Measurements from ENCODE around the gene CHKB. TPM values are rescaled to one million over a fixed set of nuclear protein-coding genes. Genes with fewer than 3 reads are reported as not detected.
A peak's percentile ranks its signal among the peaks of the same experiment; 100 is the strongest.

The CHKB gene
- total and polyA plus RNA-seq, 4 donors: 59.4 to 142 (median 74.9) TPM

DNA sequence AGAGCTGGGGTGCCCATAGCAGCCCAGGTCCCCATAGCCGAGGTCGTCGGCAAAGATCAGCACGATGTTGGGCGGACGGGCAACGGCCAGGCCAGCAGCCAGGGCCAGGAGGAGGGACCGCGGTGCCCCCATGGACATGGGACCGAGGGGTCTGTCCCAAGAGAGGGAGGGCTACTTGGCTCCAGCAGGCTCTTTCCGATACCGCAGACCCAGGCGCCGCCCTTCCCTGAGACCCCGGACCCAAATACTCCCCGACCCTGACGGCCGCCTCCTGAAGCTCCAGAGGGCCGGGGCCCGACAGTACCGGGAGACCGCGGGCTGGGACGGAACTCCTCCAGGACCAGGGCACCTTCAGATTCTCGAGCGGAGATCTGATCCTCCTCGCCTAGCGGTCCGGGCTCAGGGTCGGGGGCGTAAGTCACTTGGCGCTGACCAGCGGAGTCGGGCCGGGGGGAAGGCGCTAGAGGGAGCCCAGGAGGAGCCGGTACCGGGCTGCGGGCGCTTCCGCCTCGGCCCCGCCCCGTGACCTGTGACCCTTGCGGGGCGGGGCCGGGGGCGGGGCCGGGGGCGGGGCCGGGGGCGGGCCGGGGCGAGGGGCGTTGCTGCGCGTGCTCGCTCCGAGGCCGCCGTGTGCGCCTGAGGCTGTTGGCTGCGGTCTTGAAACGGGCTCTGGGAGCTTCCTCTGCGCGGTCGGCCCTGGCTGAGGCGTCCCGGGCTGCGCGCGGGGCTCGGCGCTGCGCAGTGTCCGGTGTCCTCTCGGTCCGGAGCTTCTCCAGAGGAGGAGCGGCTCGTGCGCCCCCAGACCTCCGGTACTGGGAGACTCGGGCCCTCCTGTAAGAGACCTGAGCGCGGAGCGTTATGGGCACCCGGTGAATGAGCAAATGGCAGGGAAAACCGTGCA, 45.2 kb upstream of the CHKB start, which contains the start of gene ARSA:
Gene ARSA, minus strand, starts transcription at position 511 of the 901 bp plus-strand sequence. Its CDS starts 373 bp downstream, at position 138.
- Histone ChIP-seq H3K9me3 (ENCODE audit: control insufficient read depth in 4 of 4, insufficient read depth in 3 of 4, low read length in 3 of 4) (no peaks in the 10 kb centered on the region), H3K4me1 (ENCODE audit: control insufficient read depth in 5 of 5, insufficient read depth in 5 of 5, low read length in 5 of 5) (peaks cover 0 to 13% (median 7%) of the 10 kb centered on the region in 5 donors), H3K4me3 (peak within 1 kb of the TSS; percentile 74), H3K9ac (ENCODE audit: insufficient read depth in 1 of 2, low read length in 2 of 2) (peak within 1 kb of the TSS; percentile 82 to 88), H3K27ac (ENCODE audit: low read depth in 1 of 2, low read length in 1 of 2) (peak within 1 kb of the TSS; percentile 86 to 90), H3K27me3 (ENCODE audit: control insufficient read depth in 3 of 3, insufficient read depth in 3 of 3, low read length in 2 of 3) (no peaks in the 10 kb centered on the region), H3K36me3 (ENCODE audit: control insufficient read depth in 4 of 4, insufficient read depth in 4 of 4, low read length in 4 of 4) (peaks cover 0 to 18% (median 0%) of the 10 kb centered on the region in 4 donors)
- TF ChIP-seq, protein P1, sequence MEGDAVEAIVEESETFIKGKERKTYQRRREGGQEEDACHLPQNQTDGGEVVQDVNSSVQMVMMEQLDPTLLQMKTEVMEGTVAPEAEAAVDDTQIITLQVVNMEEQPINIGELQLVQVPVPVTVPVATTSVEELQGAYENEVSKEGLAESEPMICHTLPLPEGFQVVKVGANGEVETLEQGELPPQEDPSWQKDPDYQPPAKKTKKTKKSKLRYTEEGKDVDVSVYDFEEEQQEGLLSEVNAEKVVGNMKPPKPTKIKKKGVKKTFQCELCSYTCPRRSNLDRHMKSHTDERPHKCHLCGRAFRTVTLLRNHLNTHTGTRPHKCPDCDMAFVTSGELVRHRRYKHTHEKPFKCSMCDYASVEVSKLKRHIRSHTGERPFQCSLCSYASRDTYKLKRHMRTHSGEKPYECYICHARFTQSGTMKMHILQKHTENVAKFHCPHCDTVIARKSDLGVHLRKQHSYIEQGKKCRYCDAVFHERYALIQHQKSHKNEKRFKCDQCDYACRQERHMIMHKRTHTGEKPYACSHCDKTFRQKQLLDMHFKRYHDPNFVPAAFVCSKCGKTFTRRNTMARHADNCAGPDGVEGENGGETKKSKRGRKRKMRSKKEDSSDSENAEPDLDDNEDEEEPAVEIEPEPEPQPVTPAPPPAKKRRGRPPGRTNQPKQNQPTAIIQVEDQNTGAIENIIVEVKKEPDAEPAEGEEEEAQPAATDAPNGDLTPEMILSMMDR (IDR thresholded peaks at IDR 0.05; ENCODE audit: control extremely low read depth, extremely low read depth): peak; percentile 32
- peak; percentile 92 for ATAC-seq (ENCODE audit: insufficient read depth, low FRiP score)
- peak; percentile 85 to 92 (median 88) for DNase-seq
- WGBS, 2 donors: 2 to 9% methylated on average over 54 to 88 of the region's 88 CpGs

DNA sequence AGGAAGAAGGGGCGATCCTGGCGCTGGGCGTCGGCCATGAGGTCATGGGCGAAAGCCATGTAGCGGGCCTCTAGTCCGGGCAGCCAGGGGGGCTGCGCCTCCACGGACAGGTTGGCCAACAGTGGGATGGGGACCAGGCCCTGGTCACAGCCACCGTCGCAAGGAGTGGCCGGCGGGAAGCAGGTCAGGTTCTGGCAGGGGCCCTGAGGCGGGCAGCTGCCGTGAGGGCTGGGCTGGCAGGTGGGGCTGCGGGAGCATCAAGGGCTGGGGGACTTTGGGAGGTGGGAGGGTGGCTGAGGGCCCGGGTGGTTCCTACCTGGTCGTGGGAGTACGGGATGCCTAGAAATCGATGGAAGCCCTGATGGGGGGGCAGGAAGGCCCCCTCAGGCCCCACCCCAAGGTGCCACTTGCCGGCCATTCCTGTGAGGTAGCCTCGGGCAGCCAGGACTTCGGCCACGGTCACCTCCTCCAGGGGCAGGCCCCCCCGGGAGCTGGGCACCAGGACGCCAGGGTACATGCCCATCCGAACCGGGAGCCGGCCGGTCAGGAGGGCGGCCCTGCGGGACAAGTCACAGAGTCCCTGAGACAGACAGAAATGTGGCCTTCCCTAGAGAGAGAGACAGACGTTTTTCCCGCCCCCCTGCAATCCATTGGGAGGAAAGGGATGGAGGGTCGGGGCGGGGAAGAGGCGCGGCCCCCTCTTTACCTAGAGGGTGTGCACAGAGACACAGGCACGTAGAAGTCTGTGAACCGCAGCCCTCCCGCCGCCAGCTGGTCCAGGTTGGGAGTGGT, 44.4 kb upstream of the CHKB start:
- DNase-seq: no peak
- no peak for ATAC-seq (ENCODE audit: insufficient read depth, low FRiP score)
- WGBS, 2 donors: 81 to 84% methylated on average over 41 to 42 of the region's 42 CpGs
- Histone ChIP-seq H3K36me3 (ENCODE audit: control insufficient read depth in 4 of 4, insufficient read depth in 4 of 4, low read length in 4 of 4) (peaks cover 0 to 18% (median 0%) of the 10 kb centered on the region in 4 donors), H3K4me3 (peak overlapping the region; percentile 69), H3K27me3 (ENCODE audit: control insufficient read depth in 3 of 3, insufficient read depth in 3 of 3, low read length in 2 of 3) (peaks cover 0 to under 1% (median 0%) of the 10 kb centered on the region in 3 donors), H3K27ac (ENCODE audit: low read depth in 1 of 2, low read length in 1 of 2) (peak overlapping the region; percentile 78 to 90), H3K4me1 (ENCODE audit: control insufficient read depth in 5 of 5, insufficient read depth in 5 of 5, low read length in 5 of 5) (peaks cover 0 to 16% (median 7%) of the 10 kb centered on the region in 5 donors), H3K9me3 (ENCODE audit: control insufficient read depth in 4 of 4, insufficient read depth in 3 of 4, low read length in 3 of 4) (no peaks in the 10 kb centered on the region), H3K9ac (ENCODE audit: insufficient read depth in 1 of 2, low read length in 2 of 2) (no peak overlapping the region)
- TF ChIP-seq, protein P1 (IDR thresholded peaks at IDR 0.05; ENCODE audit: control extremely low read depth, extremely low read depth): no peak

DNA sequence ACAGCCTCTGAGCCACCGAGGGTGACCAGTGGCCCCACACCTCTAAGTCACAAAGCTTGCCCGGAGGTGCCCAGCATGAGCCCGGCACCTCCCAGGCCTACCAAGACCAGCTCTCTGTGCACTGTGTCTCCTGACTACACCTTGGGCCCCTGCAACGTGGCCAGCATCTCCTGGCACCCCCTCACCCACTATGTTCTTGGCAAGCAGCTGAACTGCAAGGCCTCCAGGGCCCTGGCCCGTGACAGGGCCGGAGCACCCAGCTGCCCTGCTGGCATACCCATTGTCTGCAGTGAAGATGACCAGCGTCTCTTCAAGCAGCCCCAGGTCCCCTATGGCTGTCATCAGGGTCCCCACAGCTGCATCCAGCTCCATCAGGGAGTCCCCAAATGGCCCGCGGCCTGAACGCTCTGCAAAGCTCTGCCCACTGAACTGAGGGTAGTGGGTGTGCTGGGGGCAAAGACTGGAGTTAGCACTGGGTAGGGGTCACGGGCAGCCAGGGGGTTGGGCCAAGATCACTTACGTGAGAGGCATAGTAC, 43.7 kb upstream of the CHKB start:
- 90 to 92% methylated on average over 12 of the region's 12 CpGs for WGBS, 2 donors
- Histone ChIP-seq H3K4me3 (no peak overlapping the region), H3K9ac (ENCODE audit: insufficient read depth in 1 of 2, low read length in 2 of 2) (no peak overlapping the region), H3K4me1 (ENCODE audit: control insufficient read depth in 5 of 5, insufficient read depth in 5 of 5, low read length in 5 of 5) (peaks cover 0 to 18% (median 7%) of the 10 kb centered on the region in 5 donors), H3K27ac (ENCODE audit: low read depth in 1 of 2, low read length in 1 of 2) (no peak overlapping the region), H3K36me3 (ENCODE audit: control insufficient read depth in 4 of 4, insufficient read depth in 4 of 4, low read length in 4 of 4) (peaks cover 0 to 18% (median 0%) of the 10 kb centered on the region in 4 donors), H3K9me3 (ENCODE audit: control insufficient read depth in 4 of 4, insufficient read depth in 3 of 4, low read length in 3 of 4) (no peaks in the 10 kb centered on the region), H3K27me3 (ENCODE audit: control insufficient read depth in 3 of 3, insufficient read depth in 3 of 3, low read length in 2 of 3) (peaks cover 0 to 5% (median 0%) of the 10 kb centered on the region in 3 donors)
- TF ChIP-seq, protein P1 (IDR thresholded peaks at IDR 0.05; ENCODE audit: control extremely low read depth, extremely low read depth): no peak
- ATAC-seq (ENCODE audit: insufficient read depth, low FRiP score): no peak
- no peak for DNase-seq

Data from lung (tissue), 12 donors.